DMS79 (cell line): ENCODE data around the gene MRPL33.
A peak's percentile ranks its signal among the peaks of the same experiment; 100 is the strongest.

Experiments used
- DNase-seq: peaks from one replicate; lab custom pipeline; 2025; lab: John Stamatoyannopoulos, UW

The MRPL33 gene

GRCh38 chr2:27771548-27772335, at the start of gene MRPL33:
Gene MRPL33, plus strand, starts transcription at chr2:27771719. Its CDS starts 59 bp downstream, at chr2:27771778.
- DNase-seq: peak; percentile 89

DNA sequence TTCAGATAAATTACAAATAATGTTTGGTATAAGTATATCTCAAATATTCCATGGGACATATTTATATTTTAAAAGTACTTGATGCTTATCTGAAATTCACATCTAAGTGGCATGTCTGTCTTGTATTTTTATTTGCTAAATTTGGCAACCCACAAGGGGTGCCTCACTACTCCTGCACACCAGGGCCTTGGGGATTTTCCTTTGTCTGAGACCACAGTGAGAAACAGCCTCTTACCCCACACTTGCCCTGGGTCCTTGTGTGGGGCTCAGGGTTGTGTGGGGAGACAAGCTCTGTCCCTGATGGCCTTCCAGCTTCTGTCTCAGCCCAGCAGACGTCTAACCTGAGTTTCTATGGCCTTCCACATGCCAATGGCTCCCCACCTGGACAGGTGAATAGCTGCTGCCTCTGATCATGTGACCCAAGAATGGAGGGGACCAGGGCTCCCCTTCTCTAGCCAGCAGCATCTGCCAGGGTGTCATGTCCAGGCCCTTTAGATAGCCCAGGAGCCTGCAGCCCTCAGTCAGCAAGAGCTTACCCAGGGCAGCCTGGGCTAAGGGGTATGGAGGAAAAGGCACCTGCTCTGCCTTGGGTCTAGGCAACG, 49.5 kb upstream of the MRPL33 start:
- DNase-seq: no peak

DNA sequence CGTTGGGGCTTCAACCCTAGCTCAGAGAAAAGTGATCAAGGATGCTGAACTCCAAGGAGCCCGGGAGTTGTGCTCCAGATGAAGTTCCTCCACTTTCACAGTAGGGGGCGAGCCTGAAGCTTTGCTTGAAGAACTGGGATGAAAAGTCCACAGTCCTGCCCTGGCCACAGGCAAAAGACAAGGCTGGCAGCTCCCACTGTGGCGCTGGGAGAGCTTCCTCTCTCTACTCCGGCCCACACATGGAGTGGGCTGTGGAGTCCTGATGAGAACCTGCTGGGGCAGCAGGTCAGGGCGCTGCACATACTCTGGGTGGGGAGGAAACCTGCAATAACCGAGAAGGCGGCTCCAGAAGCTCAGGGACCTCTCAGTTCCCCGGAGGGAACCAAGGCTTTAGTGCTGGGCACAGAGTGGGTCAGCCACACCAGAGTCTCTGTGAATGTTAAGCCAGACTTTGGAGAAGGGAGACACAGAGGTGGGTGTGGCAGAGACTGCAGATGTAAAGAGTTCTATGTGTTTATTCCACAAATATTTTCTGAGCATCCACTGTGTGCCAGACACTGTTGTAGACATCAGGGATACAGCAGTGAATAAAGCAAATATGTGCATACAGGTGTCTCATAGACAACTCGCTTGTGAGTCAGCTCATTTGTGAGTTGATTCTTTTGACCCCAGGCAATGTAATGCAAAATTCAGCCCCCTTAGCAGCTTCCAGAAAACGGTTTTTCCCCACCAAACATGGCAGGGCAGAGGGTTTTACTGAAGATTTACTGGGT, 48.0 kb upstream of the MRPL33 start:
- DNase-seq: peak; percentile 6

- no peak for DNase-seq
Observed at GRCh38 chr2:27724191-27724590, 47.3 kb upstream of the MRPL33 start.

DNA sequence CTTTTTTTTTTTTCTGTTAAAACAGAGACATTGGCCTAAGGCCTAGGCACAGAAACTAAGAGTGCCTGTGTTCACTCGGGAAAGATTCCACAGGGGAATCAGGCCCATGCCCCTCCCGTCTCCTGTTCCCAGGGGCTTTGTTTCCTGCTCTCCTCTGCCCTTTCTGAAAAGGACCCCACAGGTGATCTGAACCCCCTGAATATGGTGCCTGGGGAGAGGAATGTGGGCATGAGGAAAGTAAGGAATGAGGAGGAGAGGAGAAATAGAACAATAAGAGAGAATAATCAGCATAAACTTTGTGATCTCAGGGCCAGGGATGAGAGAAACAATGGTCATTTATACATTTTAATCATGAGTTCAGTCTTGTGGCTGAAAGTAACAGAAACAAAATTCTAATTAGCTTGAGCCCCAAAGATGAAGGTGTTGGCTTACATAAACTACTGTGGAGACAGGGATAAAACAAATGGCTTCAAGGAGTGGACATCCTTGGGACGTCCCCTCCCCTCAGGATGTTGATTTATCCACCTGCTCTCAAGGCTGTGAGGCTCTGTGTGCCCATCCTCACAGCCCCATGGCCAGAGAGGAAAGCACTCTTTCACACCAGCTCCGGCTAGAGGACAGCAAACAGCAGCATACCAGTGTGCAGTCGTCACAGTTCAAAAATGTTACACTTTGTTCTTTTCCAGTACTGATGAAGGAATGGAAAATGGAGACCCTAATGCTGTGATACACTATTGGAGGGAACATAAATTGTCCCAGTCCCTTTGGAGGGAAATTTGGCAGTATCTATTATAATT, 46.4 kb upstream of the MRPL33 start:
- DNase-seq: no peak

- no peak for DNase-seq
Observed at GRCh38 chr2:27727257-27727656, 44.3 kb upstream of the MRPL33 start.

DNA sequence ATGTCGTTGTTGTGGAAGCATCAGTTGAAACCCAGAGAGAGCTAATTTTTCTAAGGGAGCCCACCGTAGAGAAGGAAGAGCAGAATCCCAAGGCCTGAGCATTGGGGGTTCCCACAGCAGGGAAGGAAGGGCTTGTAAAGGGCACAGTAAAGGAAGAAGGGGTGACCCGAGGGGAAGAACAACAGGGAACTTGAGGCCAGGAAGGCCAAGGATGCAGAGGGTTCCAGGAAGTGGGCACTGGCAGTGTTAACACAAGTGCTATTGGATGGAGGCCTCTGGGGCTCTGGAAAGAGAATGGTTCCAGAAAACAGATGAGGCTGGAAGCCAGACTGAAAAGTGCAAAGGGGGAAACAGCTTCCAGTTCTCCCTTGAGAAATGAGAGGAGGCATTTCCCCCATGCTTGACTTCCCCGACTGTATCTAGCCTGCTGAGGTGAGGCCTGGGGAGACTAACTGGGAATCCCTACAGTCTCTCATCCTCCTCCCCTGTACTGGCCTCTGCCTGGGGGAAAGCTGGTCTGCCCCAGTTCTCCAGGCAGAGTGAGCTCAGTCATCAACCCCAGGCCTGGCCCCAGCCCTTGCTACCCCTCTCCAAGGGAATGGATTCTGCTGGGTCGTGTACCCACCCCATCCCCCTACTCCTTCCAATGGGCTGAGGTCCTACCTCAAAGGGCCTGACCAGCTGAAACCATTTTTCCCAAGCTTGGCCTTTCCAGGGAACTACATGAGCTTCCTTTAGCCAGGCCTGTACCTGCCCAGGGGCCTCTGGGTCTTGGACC, 43.2 kb upstream of the MRPL33 start:
- no peak for DNase-seq

DNA sequence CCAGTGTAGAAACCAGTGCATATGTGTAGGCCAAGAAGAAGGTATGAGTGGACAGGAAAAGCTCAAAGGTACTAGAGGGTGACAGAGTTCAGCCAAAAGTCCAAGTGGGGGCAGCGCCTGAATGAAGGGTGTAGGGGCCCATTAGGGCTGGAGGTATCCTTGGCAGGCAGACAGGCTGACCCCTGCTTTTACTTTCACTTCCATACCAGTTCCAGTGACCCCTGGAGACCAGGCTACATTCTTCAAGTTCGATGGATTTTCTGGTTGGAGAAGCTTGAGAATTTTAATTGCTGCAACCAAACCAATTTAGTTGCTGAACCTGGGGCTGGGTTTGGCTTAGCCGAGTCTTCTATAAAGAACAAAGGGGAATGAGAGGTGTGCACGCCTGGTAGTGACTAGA, 42.3 kb upstream of the MRPL33 start:
- DNase-seq: no peak

- DNase-seq: no peak
Observed at GRCh38 chr2:27729614-27730013, 41.9 kb upstream of the MRPL33 start.

DNA sequence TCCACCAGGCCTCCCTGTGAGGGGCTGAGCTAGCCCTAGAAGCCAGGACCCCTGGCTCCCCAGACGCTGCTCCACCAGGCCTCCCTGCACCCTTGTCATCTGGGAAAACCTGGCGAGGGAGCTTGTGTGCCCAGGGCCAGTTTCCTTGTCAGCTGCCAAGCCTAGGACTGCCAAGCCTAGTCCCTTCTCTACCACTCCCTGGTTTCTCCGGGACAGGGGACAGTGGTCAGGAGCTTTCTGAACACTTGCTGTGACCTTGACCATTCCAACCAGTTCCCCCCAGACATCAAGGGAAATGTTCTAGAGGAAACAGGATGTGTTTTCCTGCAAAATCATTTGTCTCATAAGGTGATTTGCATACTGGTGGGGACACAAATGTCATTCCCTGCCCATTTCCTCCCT, 41.3 kb upstream of the MRPL33 start:
- no peak for DNase-seq

DNA sequence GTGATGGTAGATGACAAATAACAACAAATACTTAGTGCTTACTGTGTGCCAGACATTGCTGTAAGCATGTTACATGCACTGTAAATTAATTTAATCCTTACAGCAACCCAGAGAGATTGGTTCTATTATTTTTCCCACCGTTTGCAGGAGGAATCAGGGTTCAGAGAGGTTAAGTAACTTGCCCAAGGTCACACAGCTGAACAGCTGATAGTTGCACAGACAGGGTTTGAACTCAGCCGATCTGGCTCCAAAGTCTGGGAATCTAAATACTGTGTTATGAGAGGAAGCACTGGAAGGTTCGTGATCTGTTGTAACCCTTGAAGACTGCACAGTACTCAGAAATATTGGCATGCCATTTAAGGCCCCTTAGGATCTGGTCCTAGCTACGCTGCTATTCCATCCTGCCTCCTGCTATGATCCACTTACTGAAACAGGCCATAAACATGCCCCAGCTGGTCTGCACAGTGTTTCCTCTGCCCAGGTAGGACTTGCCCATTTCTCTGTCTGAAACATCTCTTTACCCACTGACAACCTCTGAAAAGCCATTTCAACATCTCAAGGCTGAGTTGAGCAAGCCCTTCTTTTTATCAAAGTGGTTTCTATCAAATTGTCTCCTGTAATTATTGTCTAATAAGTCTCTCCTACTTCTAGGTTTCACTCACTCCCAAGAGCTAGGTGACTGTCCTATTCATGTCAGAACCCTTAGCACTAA, 40.4 kb upstream of the MRPL33 start:
- no peak for DNase-seq

DNA sequence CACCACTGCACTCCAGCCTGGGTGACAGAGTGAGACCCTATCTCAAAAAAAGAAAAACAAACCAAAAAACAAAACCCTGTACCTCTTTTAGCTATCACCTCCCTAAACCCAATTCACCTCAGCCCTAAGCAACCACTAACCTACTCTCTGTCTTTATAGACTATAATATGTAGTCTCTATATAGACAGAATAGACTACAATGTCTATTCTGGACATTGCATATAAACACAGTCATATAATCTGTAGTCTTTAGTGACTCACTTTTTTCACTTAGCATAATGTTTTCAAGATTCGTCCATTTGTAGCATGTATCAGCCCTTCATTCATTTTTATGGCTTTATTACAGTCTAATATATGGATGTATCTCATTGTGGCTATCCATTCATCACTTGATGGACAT, 37.2 kb upstream of the MRPL33 start:
- DNase-seq: no peak

GRCh38 chr2:27735263-27735904, 36.1 kb upstream of the MRPL33 start:
- no peak for DNase-seq

- no peak for DNase-seq
Observed at GRCh38 chr2:27736031-27736889, 35.3 kb upstream of the MRPL33 start.

DNA sequence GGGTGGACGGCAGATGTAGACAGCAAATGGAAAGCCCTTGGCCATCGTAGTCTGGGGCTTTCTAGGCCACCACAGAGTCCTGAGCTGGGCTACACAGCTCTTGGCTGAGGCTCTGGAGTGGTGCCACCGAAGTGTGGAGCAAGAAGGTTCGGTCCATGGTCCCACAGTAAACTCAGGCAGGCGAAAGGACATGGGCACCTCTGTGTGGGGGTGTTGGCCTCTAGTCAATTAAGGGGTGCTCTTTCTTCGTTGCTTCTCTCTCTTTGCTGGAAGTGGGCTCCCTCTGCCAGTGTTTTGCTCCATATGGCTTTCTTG, 34.7 kb upstream of the MRPL33 start:
- DNase-seq: no peak

DNA sequence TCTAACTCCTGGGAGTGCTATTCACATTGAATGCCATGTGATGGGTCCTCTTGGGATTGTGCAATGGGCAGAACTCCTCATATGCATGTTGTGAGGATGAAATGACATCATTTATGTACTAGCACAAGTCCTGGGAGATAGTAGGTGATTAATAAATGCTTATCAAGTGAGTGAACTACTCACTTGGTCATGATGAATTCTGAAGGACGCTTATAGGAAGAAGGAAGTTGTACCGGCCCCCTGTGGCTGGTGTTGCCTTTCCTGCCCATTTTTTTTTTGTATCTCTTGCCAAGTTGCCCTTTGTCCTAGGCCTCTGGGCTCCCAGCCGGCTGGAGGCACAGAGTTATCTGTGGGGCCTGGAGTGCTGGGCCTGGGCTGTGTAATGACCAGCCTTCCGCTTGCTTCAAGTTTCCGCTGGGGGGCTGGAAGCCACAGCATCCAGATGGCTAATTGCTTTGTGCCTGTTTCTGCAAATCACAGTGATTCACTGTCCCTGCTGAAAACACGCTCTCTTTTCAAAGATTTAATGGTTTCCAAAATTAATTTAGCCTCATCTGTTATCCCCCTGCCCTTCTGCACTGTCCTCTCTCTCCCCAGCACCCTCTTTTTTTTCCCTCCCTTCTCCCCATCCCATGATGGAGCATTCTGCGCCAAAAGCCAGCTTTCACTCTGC, 33.7 kb upstream of the MRPL33 start:
- DNase-seq: no peak

GRCh38 chr2:27738349-27739057, 33.0 kb upstream of the MRPL33 start:
- no peak for DNase-seq

GRCh38 chr2:27739058-27739373, 32.5 kb upstream of the MRPL33 start:
- no peak for DNase-seq
